ENCODE measurements around the gene ACE.

- TF ChIP-seq CTCF (IDR thresholded peaks at IDR 0.05) (peak in 1 of 6 experiments; percentile 9), POLR2A (IDR thresholded peaks at IDR 0.05) (peak; percentile 39 to 45)
These were observed 24.6 kb upstream of the ACE start for GRCh38 chr17:63452046-63452961.
